Stimulated activated CD4-positive, alpha-beta T cell treated with anti-CD3 and anti-CD28 coated beads, TNF-alpha, amount 100 ng/mL, for 1 hour (primary cell): ENCODE measurements around the gene ATF3.
"Not testable (repeated sequence)": the region's sequence is repeated elsewhere in the genome, so short reads cannot be mapped to it uniquely, and the experiment has no call there.

Source experiments
- DNase-seq, 3 donors: peaks; one replicate each; pipeline ENCODE4 v3.0.0-alpha.2; 2020; ENCODE audit warnings: low read depth in 3 of 3, low spot score in 1 of 3

The ATF3 gene

GRCh38 chr1:212649020-212649419 is 40.5 kb downstream of the ATF3 start:
- DNase-seq: no peak

- DNase-seq: no peak
Measured at GRCh38 chr1:212650228-212650627, 41.7 kb downstream of the ATF3 start.

DNA sequence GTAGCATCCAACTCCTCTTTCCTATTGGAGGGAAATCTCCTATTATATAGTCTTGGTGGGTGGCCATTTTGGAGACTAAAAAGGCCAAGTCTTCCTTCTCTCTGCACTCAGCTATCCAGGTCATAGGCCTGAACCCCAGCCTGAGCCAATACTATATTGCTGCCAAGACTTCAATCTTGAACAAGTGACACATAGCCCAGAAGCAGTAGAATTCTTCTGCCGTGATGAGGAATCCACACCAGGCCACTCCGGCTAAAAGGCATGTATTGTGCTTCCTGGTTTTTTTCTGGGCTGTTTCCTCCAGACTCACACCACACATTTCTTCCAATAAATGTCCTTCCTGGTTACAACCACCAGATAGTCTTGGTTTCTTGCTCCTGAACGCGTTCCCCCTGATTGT is 43.0 kb downstream of the ATF3 start:
- DNase-seq: no peak

GRCh38 chr1:212651977-212652376 is 43.4 kb downstream of the ATF3 start:
- no peak for DNase-seq

GRCh38 chr1:212652609-212653008 is 44.0 kb downstream of the ATF3 start:
- DNase-seq: no peak

DNA sequence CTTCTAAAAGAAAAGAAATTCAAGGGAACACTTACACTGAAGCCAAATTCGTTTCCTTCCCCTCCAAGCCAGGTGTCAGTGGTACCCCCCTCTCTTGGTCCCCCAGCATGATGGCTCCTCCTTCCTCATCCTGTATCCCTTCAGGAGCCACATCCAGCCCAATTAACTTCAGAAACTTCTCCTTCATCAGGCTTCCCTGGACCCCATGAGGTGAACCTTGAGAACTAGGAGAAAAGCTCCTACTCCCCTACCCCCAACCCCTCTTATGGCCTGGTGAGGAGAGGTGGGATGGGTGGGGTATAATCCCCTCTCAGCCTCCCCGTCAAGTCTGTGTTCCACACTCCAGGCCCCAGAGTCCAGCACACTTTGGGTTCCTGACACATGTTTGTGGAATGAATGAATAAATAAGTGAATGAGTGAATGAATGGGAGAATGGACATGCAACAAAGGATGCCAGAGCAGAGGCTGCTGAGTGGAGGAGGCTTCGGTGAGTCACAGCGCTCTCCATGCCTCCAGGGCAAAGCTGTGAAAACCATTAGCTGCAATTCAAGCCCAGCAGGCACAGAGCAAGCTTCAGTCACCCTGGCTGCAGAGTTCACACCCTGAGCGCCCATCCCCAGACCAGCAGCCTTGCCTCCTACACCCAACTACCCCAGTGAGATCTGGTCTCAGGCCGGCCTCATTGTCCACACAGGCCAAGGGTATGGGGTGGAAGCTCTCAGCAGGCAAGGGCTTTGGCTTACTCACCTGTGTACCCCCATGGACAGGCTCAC is 47.3 kb downstream of the ATF3 start:
- no peak for DNase-seq

DNA sequence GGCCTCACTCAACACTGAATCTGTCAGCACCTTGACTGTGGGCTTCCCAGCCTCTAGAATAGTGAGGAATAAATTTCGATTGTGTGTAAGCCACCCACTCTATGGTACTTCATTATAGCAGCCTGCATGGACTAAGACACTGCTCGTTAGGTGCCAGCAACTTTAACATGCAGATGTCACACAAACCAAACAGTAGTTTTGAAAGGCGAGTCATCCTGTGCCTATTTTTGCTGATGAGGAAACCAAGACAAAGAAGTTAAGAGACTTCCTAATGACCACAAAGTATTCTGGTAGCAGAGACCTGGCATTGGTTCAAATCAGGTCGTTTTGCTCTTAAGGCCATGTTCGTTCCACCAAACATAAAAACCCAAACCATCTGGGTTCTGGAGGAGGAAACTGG is 48.2 kb downstream of the ATF3 start:
- no peak for DNase-seq

- not testable (repeated sequence) for DNase-seq
Measured at GRCh38 chr1:212658250-212658649, 49.7 kb downstream of the ATF3 start.

- no peak for DNase-seq
Measured at GRCh38 chr1:212664409-212665199, 56.0 kb downstream of the ATF3 start.

DNA sequence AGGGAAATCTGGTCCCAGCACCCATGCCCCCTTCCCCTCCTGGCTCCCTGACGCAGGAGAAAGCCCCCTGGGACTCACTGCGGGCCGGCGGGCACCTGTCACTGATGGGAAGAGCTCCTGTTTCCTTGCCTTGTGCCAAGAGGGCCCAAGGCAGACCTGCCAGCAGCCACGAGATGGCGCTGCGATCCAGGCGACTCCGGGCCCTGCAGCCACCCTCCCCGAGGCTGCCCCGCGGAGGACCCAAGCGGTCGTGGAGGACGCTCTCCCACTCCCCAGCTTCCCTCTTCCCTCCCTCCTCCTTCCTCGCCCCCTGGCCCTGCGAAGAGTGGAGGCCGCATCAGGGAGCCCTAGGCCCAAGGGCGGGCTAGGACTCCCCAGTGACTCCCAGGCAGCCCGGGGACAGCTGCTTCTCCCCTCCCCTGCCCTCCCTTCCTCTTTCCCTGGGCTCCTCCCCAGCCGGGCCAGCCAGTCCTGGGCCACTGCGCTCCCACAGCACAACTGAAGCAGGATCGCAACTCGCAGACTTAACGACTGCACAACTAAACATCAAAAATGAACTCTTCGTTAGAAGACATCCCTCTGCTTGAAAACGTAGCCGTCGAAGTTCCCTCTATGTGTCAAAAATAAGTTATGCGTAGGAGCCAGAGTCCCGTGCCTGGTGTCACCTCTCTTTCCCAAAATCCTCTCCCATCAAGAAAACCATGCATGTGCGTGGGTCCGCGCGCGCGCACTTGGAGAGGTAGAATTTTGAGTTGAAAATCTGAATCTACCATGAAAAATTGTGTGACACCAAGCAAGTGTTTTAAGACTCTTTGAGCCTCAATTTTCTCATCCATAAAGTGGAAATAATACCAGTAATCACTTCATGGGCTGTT is 56.9 kb downstream of the ATF3 start:
- DNase-seq: peak; percentile 28 to 76 (median 56)

DNA sequence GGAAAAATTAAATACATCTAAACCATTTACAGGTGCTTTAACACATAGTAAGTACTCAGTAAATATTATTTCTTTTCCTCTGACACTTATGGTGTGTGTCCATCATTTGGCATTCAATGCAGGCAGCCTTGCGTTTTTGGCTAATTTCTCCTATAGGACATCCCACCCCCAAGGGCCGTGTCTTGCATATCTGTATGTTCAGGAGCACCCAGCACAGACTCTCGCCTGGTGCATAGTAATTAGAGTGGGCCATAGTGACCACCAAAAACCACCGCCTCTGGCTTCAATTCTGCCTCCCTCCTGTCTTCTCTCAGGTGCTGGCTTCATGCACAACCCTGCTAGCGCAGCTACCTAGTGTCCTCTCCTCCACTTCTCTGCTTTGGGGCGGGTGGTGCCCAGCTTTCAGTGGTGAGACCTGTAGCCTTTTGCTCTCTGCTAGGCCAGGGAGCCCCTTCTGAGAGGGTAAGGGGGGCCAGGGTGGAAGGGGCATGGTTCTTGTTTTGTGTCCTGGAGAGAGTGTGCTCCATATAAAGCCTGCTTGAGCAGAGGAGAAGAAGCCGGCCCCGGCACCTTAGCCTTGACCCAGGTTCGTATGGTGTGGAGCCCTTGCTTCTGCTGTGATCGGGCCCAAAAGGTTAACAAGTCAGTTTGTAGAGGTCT is 57.7 kb downstream of the ATF3 start:
- DNase-seq: no peak

DNA sequence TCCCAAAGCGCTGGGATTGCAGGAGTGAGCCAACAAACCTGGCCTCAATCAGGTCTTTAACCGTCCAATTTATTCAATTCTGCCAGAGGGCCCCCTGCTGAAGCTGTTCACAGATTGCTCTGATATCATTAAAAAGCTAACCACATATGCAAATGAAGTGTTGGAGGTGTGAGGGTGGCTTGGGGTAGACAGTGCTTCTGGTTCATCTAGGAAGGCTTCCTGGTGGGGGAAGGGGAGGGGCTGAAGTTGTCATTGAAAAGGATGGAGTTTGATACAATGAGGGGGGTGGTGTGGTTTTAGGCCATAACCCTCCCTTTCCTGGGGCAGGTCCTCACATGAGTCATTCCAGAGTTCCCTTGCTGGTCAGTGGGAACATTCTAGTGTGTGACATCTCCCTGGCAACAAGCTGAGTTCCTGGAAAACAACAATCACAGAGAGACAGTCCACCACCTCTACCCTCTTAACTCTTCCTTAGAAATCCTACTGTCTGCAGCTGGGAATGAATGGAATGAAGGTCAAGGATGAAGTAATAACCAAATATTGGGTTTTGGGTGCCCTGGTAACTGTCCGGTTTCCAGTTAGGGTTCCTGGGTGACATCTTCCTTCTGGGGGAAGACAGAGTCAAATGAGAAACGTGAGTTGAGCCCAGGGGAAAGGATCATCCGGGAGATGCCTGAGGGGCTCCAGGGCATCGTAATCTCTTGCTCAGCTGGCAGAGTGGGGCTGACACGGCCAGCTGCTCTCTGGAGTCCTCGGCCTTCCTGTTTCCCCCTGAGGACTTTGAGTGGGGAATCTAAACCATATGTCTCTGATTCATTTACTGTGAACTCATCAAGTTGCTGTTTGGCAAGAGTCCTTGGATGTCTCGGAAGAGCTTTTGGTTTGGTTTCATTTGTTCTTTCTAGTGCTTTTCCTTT is 58.9 kb downstream of the ATF3 start:
- no peak for DNase-seq

DNA sequence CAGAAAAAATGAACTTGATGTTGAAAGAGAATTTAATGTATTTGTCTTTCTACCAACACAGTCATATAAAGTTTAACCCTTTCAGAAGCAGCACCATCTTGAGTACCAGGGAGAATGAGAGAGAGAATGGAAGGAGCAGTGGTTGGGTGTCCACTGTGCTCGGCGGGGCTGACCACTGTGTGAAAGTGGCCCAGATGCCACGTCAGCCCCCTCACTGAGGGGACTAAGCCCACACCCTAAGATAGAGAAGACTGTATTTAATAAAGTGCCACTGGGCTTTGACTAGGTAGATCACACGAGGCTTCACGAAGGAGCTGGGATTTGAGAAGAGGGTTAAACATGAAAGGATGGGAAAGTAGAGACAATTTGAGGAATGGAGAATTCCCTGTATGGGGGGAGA is 59.9 kb downstream of the ATF3 start:
- DNase-seq: no peak

DNA sequence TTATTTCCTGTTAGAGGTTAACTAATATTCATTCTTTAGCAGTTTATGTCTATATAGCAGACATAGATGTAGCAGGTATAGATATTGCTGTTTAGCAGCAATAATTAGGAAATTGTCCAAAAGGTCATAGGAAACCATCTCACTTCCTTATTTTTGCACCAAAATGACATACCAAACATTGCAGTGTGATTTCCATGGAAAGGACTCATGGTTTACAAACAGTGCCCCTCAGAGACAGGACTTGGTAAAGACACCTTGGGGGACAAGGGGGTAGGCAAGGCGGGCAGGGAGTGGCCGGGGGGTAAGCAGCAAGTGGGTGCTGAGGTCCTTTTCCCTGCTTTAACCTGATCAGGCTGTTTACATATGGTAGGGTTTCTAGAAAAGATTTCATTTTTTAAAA is 60.5 kb downstream of the ATF3 start:
- DNase-seq: no peak

DNA sequence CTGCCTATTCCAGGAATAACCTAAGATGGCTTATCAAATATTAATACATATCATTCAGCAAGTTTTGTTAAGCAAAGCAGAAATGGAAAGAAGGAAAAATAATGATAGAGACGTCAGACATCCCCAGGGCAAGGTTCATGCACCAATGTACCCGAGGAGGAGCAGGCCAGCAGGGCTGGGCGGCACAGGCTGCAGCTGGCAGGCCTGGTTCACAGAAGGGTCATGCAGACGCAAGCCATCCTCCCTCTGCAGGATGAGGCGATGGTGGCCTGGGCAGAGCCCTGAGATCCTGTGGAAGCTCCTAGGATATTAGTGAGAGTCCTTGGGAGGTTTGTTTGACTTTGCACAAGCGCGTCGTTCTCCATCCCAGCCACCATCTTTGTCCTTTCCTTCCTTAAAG is 61.0 kb downstream of the ATF3 start:
- no peak for DNase-seq

- DNase-seq: no peak
Measured at GRCh38 chr1:212670301-212670700, 61.7 kb downstream of the ATF3 start.
